Smooth muscle cell of the brain vasculature (primary cell): ENCODE data around the gene CHAMP1.

ENCODE experiments used
- DNase-seq: peaks from one replicate; pipeline ENCODE4 v3.0.0-alpha.2; 2012; ENCODE audit warnings: low read depth, low spot score

CHAMP1 gene

GRCh38 chr13:114314074-114314912, at the start of gene CHAMP1:
Gene CHAMP1 (plus strand): TSS chr13:114314503. CDS start chr13:114323843, 9,340 bp downstream.
- peak; percentile 88 for DNase-seq

GRCh38 chr13:114264886-114265611, 49.3 kb upstream of the CHAMP1 start:
- DNase-seq: no peak

- no peak for DNase-seq
These were observed 48.1 kb upstream of the CHAMP1 start for GRCh38 chr13:114266241-114266640.

GRCh38 chr13:114268344-114269280, 45.7 kb upstream of the CHAMP1 start:
- no peak for DNase-seq

GRCh38 chr13:114269281-114269770, 45.0 kb upstream of the CHAMP1 start:
- no peak for DNase-seq

- no peak for DNase-seq
These were observed 41.3 kb upstream of the CHAMP1 start for GRCh38 chr13:114272977-114273376.

GRCh38 chr13:114275304-114275703, 39.0 kb upstream of the CHAMP1 start:
- no peak for DNase-seq

- DNase-seq: no peak
These were observed 35.2 kb upstream of the CHAMP1 start for GRCh38 chr13:114279146-114279545.

GRCh38 chr13:114279758-114280355, 34.4 kb upstream of the CHAMP1 start:
- no peak for DNase-seq

- DNase-seq: peak; percentile 87
These were observed 32.8 kb upstream of the CHAMP1 start, which contains the start of gene UPF3A for GRCh38 chr13:114281351-114282040. Gene UPF3A (plus strand): TSS chr13:114281601. CDS start chr13:114281640, 39 bp downstream.

GRCh38 chr13:114282041-114282670, 32.1 kb upstream of the CHAMP1 start:
- DNase-seq: peak; percentile 65

GRCh38 chr13:114283576-114283975, 30.7 kb upstream of the CHAMP1 start:
- DNase-seq: no peak

GRCh38 chr13:114284680-114285079, 29.6 kb upstream of the CHAMP1 start:
- no peak for DNase-seq

- DNase-seq: no peak
These were observed 29.0 kb upstream of the CHAMP1 start for GRCh38 chr13:114285166-114285808.

- DNase-seq: no peak
These were observed 27.5 kb upstream of the CHAMP1 start for GRCh38 chr13:114286808-114287207.

- DNase-seq: no peak
These were observed 26.1 kb upstream of the CHAMP1 start for GRCh38 chr13:114288157-114288591.

GRCh38 chr13:114296448-114296847, 17.9 kb upstream of the CHAMP1 start:
- DNase-seq: no peak

GRCh38 chr13:114296902-114297301, 17.4 kb upstream of the CHAMP1 start:
- no peak for DNase-seq

GRCh38 chr13:114298866-114299265, 15.4 kb upstream of the CHAMP1 start:
- DNase-seq: no peak
